SK-N-SH (cell line): ENCODE data around the gene WDR83.

Experiments
- CTCF ChIP-seq: fragments of 200-600 bp; sonication (generic); IDR thresholded peaks from 2 replicates; pipeline ENCODE4 v1.6.1; 2017; ENCODE audit warnings: antibody characterized with exemption, mild to moderate bottlenecking, moderate library complexity
- EZH2phosphoT487 ChIP-seq: fragments of 200-600 bp; sonication (generic); IDR thresholded peaks from 2 replicates; pipeline ENCODE4 v1.6.1; 2017; ENCODE audit warnings: low read depth, mixed run types, mild to moderate bottlenecking, antibody characterized with exemption, moderate library complexity, borderline replicate concordance
- GABPA ChIP-seq: IDR thresholded peaks from 2 replicates; pipeline ENCODE4 v1.4.0; 2012; ENCODE audit warnings: low read depth, mild to moderate bottlenecking
- MAX ChIP-seq: IDR thresholded peaks from 2 replicates; pipeline ENCODE4 v1.4.0; 2012; ENCODE audit warnings: low read depth
- POLR2AphosphoS5 ChIP-seq: IDR thresholded peaks from 2 replicates; pipeline ENCODE4 v1.6.1; 2012; ENCODE audit warnings: low read depth, low read length
- RXRA ChIP-seq: IDR thresholded peaks from 2 replicates; pipeline ENCODE4 v1.4.0; 2012; ENCODE audit warnings: low read depth, mild to moderate bottlenecking, borderline replicate concordance

- TF ChIP-seq MAX (no peak), EZH2phosphoT487 (no peak), CTCF (no peak), RXRA (no peak), GABPA (no peak), POLR2AphosphoS5 (no peak)
Observed at GRCh38 chr19:12626958-12627357, 39.6 kb upstream of the WDR83 start.
